Measurements from ENCODE around the gene SLC17A7. TPM values are rescaled to one million over a fixed set of nuclear protein-coding genes. Genes with fewer than 3 reads are reported as not detected.

SLC17A7 gene
- total and polyA plus RNA-seq, 2 of the 4 experiments (the other 2 are of a cell fraction), result 0.03 TPM; not detected in 1

DNA sequence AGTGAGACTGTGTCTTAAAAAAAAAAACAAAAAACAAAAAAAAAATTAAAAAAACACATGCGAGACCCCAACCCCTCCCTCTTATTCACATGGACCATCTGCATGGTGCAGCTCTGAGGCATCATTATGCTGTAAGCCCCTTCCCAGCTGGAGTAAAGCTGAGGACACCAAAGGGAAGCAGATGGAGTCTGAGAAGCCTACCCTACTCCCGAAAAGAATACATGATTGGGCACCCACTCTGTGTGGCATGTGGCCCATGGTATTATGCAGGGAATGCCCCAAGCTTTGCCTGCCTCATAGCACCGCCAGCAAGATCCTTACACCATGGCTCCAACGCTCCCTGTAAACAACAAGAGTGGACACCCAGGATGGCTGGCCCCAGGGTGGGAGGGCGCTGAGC, 22.8 kb downstream of the SLC17A7 start:
- H2BK120ac ChIP-seq (ENCODE audit: low read depth, low read length), result no peak overlapping the region
- no peak overlapping the region for H3K4me2 ChIP-seq (ENCODE audit: low read depth, low read length)
- H3K14ac ChIP-seq (replicated peaks; ENCODE audit: low read depth, low read length), result no peak overlapping the region
- H3K9me1 ChIP-seq (ENCODE audit: insufficient read depth, low read length), result no peaks in the 10 kb centered on the region
- H4K91ac ChIP-seq (ENCODE audit: insufficient read depth, low read depth, low read length), result no peak overlapping the region
- POLR2A ChIA-PET (ENCODE audit: unreplicated experiment), result no interaction called here
- intact Hi-C loops (cut with micrococcal nuclease), result no loop called here
- H2AK5ac ChIP-seq (ENCODE audit: low read depth, low read length), result no peak overlapping the region
- H3K9me3 ChIP-seq (ENCODE audit: control insufficient read depth, insufficient read depth, low read length), result no peaks in the 10 kb centered on the region
- no peak overlapping the region for H3K4me3 ChIP-seq (ENCODE audit: insufficient read depth, low read depth, low read length)
- no peak overlapping the region for H4K5ac ChIP-seq (ENCODE audit: low read depth, low read length)
- H2BK20ac ChIP-seq (ENCODE audit: low read depth, low read length), result no peak overlapping the region
- H2AFZ ChIP-seq (replicated peaks; ENCODE audit: low read length, poor library complexity), result no peak overlapping the region
- H2BK15ac ChIP-seq (ENCODE audit: low read depth, low read length), result no peak overlapping the region
- H3K56ac ChIP-seq (ENCODE audit: extremely low read depth, insufficient read depth, low read length), result no peak overlapping the region
- H2BK5ac ChIP-seq (ENCODE audit: low read depth, low read length, poor library complexity, severe bottlenecking), result no peak overlapping the region
- no peak overlapping the region for H4K8ac ChIP-seq (ENCODE audit: low read depth in 2 of 2, low read length in 2 of 2)
- H3K27ac ChIP-seq (ENCODE audit: insufficient read depth, low read length), result no peak overlapping the region
- H3K36me3 ChIP-seq (ENCODE audit: control insufficient read depth, insufficient read depth, low read length), result no peaks in the 10 kb centered on the region
- DNase-seq (no peak), ATAC-seq (ENCODE audit: low read depth) (no peak)
- peaks cover 2% of the 10 kb centered on the region; the same call in 1 of the 2 replicates for H3K4me1 ChIP-seq (ENCODE audit: control insufficient read depth, insufficient read depth, low read length)
- WGBS, 2 experiments (ENCODE audit: extremely low coverage in 2 of 2, insufficient read length in 1 of 2), result no CpG with 5 or more reads among the region's 5 CpGs
- no peak overlapping the region for H3K18ac ChIP-seq (ENCODE audit: low read depth, low read length)
- in situ Hi-C loops (cut with MboI; ENCODE audit: low sequenced_read_pairs), result no loop called here
- H3K4ac ChIP-seq (ENCODE audit: low read depth, low read length), result no peak overlapping the region
- BruUV-seq (replicated peaks), result no TSS peak
- dilution Hi-C loops (cut with HindIII; ENCODE audit: low sequenced_read_pairs, unreplicated experiment), result no loop called here
- H3K79me1 ChIP-seq (ENCODE audit: low read depth in 1 of 2, low read length in 2 of 2), result no peaks in the 10 kb centered on the region
- H2AK9ac ChIP-seq (replicated peaks; ENCODE audit: low read depth, low read length, poor library complexity), result no peak overlapping the region
- H3K23ac ChIP-seq (ENCODE audit: low read depth, low read length), result no peak overlapping the region
- TF ChIP-seq CEBPB (IDR thresholded peaks at IDR 0.05; ENCODE audit: low read depth, low read length) (no peak), MAZ (IDR thresholded peaks at IDR 0.05; ENCODE audit: borderline replicate concordance, low read depth, low read length) (no peak), POLR2A (IDR thresholded peaks at IDR 0.05; ENCODE audit: low read depth, low read length) (no peak), FOS (IDR thresholded peaks at IDR 0.05; ENCODE audit: low read depth, low read length) (no peak), RFX5 (IDR thresholded peaks at IDR 0.05; ENCODE audit: low read depth, low read length) (no peak), MAFK (IDR thresholded peaks at IDR 0.05; ENCODE audit: low read depth, low read length) (no peak), RCOR1 (IDR thresholded peaks at IDR 0.05; ENCODE audit: insufficient replicate concordance, low read length) (no peak), RAD21 (IDR thresholded peaks at IDR 0.05; ENCODE audit: low read length) (no peak), NFE2L2 (IDR thresholded peaks at IDR 0.05; ENCODE audit: low read depth, low read length) (no peak), SMC3 (IDR thresholded peaks at IDR 0.05; ENCODE audit: low read depth, low read length) (no peak), BHLHE40 (IDR thresholded peaks at IDR 0.05; ENCODE audit: low read depth, low read length) (no peak), USF2 (IDR thresholded peaks at IDR 0.05; ENCODE audit: low read depth, low read length) (no peak), CHD1 (IDR thresholded peaks at IDR 0.05; ENCODE audit: low read depth, low read length) (no peak), ELK1 (IDR thresholded peaks at IDR 0.05; ENCODE audit: borderline replicate concordance, low read depth, low read length) (no peak), MXI1 (IDR thresholded peaks at IDR 0.05; ENCODE audit: borderline replicate concordance, low read depth, low read length) (no peak)
- TF ChIP-seq, protein P1, sequence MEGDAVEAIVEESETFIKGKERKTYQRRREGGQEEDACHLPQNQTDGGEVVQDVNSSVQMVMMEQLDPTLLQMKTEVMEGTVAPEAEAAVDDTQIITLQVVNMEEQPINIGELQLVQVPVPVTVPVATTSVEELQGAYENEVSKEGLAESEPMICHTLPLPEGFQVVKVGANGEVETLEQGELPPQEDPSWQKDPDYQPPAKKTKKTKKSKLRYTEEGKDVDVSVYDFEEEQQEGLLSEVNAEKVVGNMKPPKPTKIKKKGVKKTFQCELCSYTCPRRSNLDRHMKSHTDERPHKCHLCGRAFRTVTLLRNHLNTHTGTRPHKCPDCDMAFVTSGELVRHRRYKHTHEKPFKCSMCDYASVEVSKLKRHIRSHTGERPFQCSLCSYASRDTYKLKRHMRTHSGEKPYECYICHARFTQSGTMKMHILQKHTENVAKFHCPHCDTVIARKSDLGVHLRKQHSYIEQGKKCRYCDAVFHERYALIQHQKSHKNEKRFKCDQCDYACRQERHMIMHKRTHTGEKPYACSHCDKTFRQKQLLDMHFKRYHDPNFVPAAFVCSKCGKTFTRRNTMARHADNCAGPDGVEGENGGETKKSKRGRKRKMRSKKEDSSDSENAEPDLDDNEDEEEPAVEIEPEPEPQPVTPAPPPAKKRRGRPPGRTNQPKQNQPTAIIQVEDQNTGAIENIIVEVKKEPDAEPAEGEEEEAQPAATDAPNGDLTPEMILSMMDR (conservative IDR thresholded peaks at IDR 0.05; ENCODE audit: low read depth, low read length), result no peak
- no peaks in the 10 kb centered on the region for H4K20me1 ChIP-seq (ENCODE audit: insufficient read depth, low read length)
- no peak overlapping the region for H3K9ac ChIP-seq (ENCODE audit: low read depth, low read length)
- CTCF ChIA-PET, result no interaction called here
- peaks cover 83% of the 10 kb centered on the region for H3K27me3 ChIP-seq (ENCODE audit: control insufficient read depth, insufficient read depth, low read length)

Data from IMR-90 (cell line).